ENCODE data around the gene IFI27L1.

DNA sequence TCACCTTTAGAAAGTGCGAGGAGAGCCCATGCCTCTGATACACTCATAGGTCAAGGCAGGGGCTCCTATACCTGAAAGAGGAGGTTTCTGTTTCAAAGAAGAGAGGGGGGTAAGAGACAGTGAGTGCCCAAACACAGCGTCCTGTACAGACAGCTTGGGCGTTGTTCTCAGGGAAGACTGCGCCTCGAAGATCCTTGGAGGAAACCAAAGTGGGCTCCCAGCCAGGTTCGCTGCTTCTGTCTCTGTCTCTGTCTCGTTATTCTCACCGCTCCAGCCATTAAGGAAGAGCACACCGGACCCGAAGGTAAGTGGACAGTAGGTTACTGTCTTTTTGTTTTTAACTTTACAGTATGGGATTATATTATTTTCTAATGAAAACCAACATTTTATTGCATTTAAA lies 23.6 kb downstream of the IFI27L1 start:
- TF ChIP-seq, protein P1, sequence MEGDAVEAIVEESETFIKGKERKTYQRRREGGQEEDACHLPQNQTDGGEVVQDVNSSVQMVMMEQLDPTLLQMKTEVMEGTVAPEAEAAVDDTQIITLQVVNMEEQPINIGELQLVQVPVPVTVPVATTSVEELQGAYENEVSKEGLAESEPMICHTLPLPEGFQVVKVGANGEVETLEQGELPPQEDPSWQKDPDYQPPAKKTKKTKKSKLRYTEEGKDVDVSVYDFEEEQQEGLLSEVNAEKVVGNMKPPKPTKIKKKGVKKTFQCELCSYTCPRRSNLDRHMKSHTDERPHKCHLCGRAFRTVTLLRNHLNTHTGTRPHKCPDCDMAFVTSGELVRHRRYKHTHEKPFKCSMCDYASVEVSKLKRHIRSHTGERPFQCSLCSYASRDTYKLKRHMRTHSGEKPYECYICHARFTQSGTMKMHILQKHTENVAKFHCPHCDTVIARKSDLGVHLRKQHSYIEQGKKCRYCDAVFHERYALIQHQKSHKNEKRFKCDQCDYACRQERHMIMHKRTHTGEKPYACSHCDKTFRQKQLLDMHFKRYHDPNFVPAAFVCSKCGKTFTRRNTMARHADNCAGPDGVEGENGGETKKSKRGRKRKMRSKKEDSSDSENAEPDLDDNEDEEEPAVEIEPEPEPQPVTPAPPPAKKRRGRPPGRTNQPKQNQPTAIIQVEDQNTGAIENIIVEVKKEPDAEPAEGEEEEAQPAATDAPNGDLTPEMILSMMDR (conservative IDR thresholded peaks at IDR 0.05; ENCODE audit: low read length): no peak
- no peak for TF ChIP-seq EZH2phosphoT487 (IDR thresholded peaks at IDR 0.05; ENCODE audit: borderline replicate concordance)

Data from Loucy (cell line).